HCT116 (cell line): Measurements from ENCODE around the gene PARD6G. TPM values are rescaled to one million over a fixed set of nuclear protein-coding genes. Genes with fewer than 3 reads are reported as not detected.

Experiments
- ATAC-seq: fragments of 200-7000 bp; cut with Tn5 transposase; 2 replicates; pipeline ENCODE4 v1.9.1; 2020; ENCODE audit warnings: mild to moderate bottlenecking, moderate library complexity
- BruUV-seq: library from RNA; stranded (reverse); fragments of 400-500 nt; replicated peaks from 2 replicates; lab custom pipeline; 2021; lab: Mats Ljungman, UMichigan
- CTCF ChIA-PET: fragments of 300-600 bp; sonication (Branson Sonifier 250); formaldehyde crosslinking; loops from one replicate; lab custom pipeline; 2021; ENCODE audit warnings: antibody characterized with exemption; lab: Charles Lee
- POLR2A ChIA-PET: fragments of 300-600, 350-600 bp; sonication (Branson Sonifier 250); formaldehyde crosslinking; loops from one replicate; lab custom pipeline; 2021; ENCODE audit warnings: antibody characterized with exemption; lab: Charles Lee
- RAD21 ChIA-PET, 2 experiments: fragments of 300-600 bp; sonication (Branson Sonifier 250); formaldehyde crosslinking; loops; one replicate each; lab custom pipeline; 2023; ENCODE audit warnings: low total read pairs in 2 of 2; ENCODE audit not compliant: uncharacterized antibody in 2 of 2, unreplicated experiment in 2 of 2, low non-redundant PET in 1 of 2; lab: Charles Lee
- DNase-seq: peaks from one replicate; pipeline ENCODE4 v3.0.0-alpha.2; 2010; ENCODE audit warnings: low read depth, low spot score
- H2AFZ ChIP-seq: fragments of 200-600 bp; shearing (Covaris generic), sonication (generic); 2 replicates; pipeline ENCODE4 v1.6.1; 2017; ENCODE audit warnings: low read depth, mixed run types, mixed read lengths, antibody characterized with exemption, low read length; ENCODE audit not compliant: poor library complexity, severe bottlenecking
- H3K27ac ChIP-seq: 2 replicates; pipeline ENCODE4 v1.5.1; 2012; ENCODE audit warnings: low read depth, low read length
- H3K27me3 ChIP-seq: fragments of 200-600 bp; sonication (generic); 2 replicates; pipeline ENCODE4 v1.6.1; 2016; ENCODE audit warnings: mixed run types, low read length, mixed read lengths; ENCODE audit not compliant: insufficient read depth
- H3K36me3 ChIP-seq, 2 experiments: fragments of 200-500 bp in 1 of 2; fragments of 200-600 bp in 1 of 2; sonication (Bioruptor generic) in 1 of 2; sonication (generic) in 1 of 2; 2 replicates each; pipeline versions ENCODE4 v1.5.1 to v1.6.1; 2014 to 2016; ENCODE audit warnings: low read length in 2 of 2, inconsistent platforms in 1 of 2, mixed read lengths in 1 of 2, mixed run types in 1 of 2; ENCODE audit not compliant: insufficient read depth in 2 of 2, control insufficient read depth in 1 of 2
- H3K4me1 ChIP-seq, 2 experiments: fragments of 200-600 bp in 1 of 2; sonication (generic) in 1 of 2; 2 replicates each; pipeline versions ENCODE4 v1.5.1 to v1.6.1; 2012 to 2017; ENCODE audit warnings: low read length in 2 of 2, inconsistent platforms in 1 of 2, mild to moderate bottlenecking in 1 of 2, mixed read lengths in 1 of 2, mixed run types in 1 of 2, moderate library complexity in 1 of 2; ENCODE audit not compliant: insufficient read depth in 2 of 2, control insufficient read depth in 1 of 2
- H3K4me2 ChIP-seq: fragments of 200-600 bp; sonication (generic); 2 replicates; pipeline ENCODE4 v1.6.1; 2017; ENCODE audit warnings: mixed run types, low read length, mixed read lengths
- H3K4me3 ChIP-seq, 2 experiments: fragments of 200-600 bp in 1 of 2; sonication (generic) in 1 of 2; replicated peaks in 1 of 2; 2 replicates each; pipeline ENCODE4 v1.5.1; 2011 to 2016; ENCODE audit warnings: low read length in 2 of 2, control low read depth in 1 of 2, low read depth in 1 of 2, mild to moderate bottlenecking in 1 of 2, mixed read lengths in 1 of 2, mixed run types in 1 of 2
- H3K79me2 ChIP-seq: fragments of 200-600 bp; sonication (generic); 2 replicates; pipeline ENCODE4 v1.6.1; 2017; ENCODE audit warnings: mild to moderate bottlenecking, mixed run types, low read length, moderate library complexity, mixed read lengths; ENCODE audit not compliant: insufficient read depth
- H3K9ac ChIP-seq: fragments of 200-600 bp; sonication (generic); 2 replicates; pipeline ENCODE4 v1.6.1; 2016; ENCODE audit warnings: low read length, mixed read lengths
- H3K9me2 ChIP-seq: fragments of 200-600 bp; sonication (generic), shearing (Covaris generic); 2 replicates; pipeline ENCODE4 v1.6.1; 2017; ENCODE audit warnings: mixed run types, mild to moderate bottlenecking, moderate library complexity; ENCODE audit not compliant: insufficient read depth
- H3K9me3 ChIP-seq, 2 experiments: fragments of 200-500 bp in 1 of 2; fragments of 200-600 bp in 1 of 2; sonication (Bioruptor generic) in 1 of 2; sonication (generic) in 1 of 2; 2 replicates each; pipeline ENCODE4 v1.6.1; 2014 to 2017; ENCODE audit warnings: low read length in 2 of 2, mixed read lengths in 2 of 2, inconsistent platforms in 1 of 2, low read depth in 1 of 2, mild to moderate bottlenecking in 1 of 2, mixed run types in 1 of 2, moderate library complexity in 1 of 2; ENCODE audit not compliant: control insufficient read depth in 1 of 2, insufficient read depth in 1 of 2
- H4K20me1 ChIP-seq: fragments of 200-600 bp; sonication (generic), shearing (Covaris generic); 2 replicates; pipeline ENCODE4 v1.6.1; 2017; ENCODE audit warnings: mixed run types, mild to moderate bottlenecking, moderate library complexity; ENCODE audit not compliant: insufficient read depth
- CEBPB ChIP-seq: IDR thresholded peaks from 2 replicates; pipeline ENCODE4 v1.6.1; 2012; ENCODE audit warnings: low read depth
- EGR1 ChIP-seq: IDR thresholded peaks from 2 replicates; pipeline ENCODE4 v1.6.1; 2012; ENCODE audit warnings: low read depth
- EZH2 ChIP-seq: fragments of 200-600 bp; sonication (generic); IDR thresholded peaks from 2 replicates; pipeline ENCODE4 v1.6.1; 2017; ENCODE audit warnings: antibody characterized with exemption, mixed run types
- FOSL1 ChIP-seq: IDR thresholded peaks from 2 replicates; pipeline ENCODE4 v1.6.1; 2012; ENCODE audit warnings: low read depth
- POLR2A ChIP-seq: IDR thresholded peaks from 2 replicates; pipeline ENCODE4 v1.7.0; 2011; ENCODE audit warnings: borderline replicate concordance; ENCODE audit not compliant: insufficient read depth, insufficient read length; ENCODE audit errors: extremely low read depth
- POLR2AphosphoS5 ChIP-seq: IDR thresholded peaks from 2 replicates; pipeline ENCODE4 v1.6.1; 2011; ENCODE audit warnings: mild to moderate bottlenecking, low read depth, low read length, moderate library complexity
- intact Hi-C: fragments of 100-400 bp; cut with micrococcal nuclease; formaldehyde crosslinking; loops from 2 replicates; pipeline ENCODE4 v1.10.0; 2022
- total RNA-seq: library from RNA; stranded (reverse); gene quantifications from one replicate; pipeline ENCODE4 v1.2.1, GENCODE V29; 2021; ENCODE audit not compliant: unreplicated experiment
- TF ChIP-seq, protein P1 (sequence below): IDR thresholded peaks from 2 replicates; pipeline ENCODE4 v1.6.1; 2011; ENCODE audit warnings: mild to moderate bottlenecking, low read length, moderate library complexity; ENCODE audit not compliant: insufficient replicate concordance; ENCODE audit errors: extremely low read depth
- TF ChIP-seq, protein P2 (sequence below): IDR thresholded peaks from 2 replicates; pipeline ENCODE4 v1.6.1; 2012
- TF ChIP-seq, protein P3 (sequence below), 3 experiments: fragments of 200-600 bp in 1 of 3; sonication (generic) in 1 of 3; IDR thresholded peaks in 2 of 3; conservative IDR thresholded peaks in 1 of 3; 2 replicates each; pipeline ENCODE4 v1.5.1; 2012 to 2017; ENCODE audit warnings: low read depth in 2 of 3, low read length in 2 of 3, antibody characterized with exemption in 1 of 3, borderline replicate concordance in 1 of 3, control low read depth in 1 of 3, mild to moderate bottlenecking in 1 of 3, mixed read lengths in 1 of 3, mixed run types in 1 of 3, moderate library complexity in 1 of 3; ENCODE audit not compliant: insufficient read depth in 1 of 3
- TF ChIP-seq, protein P4 (sequence below): IDR thresholded peaks from 2 replicates; pipeline ENCODE4 v1.6.1; 2012; ENCODE audit warnings: low read depth
- TF ChIP-seq, protein P5 (sequence below): IDR thresholded peaks from 2 replicates; pipeline ENCODE4 v1.6.1; 2012

The PARD6G gene
- total RNA-seq, 1 experiment from 2014 or later: 12.8 TPM

DNA sequence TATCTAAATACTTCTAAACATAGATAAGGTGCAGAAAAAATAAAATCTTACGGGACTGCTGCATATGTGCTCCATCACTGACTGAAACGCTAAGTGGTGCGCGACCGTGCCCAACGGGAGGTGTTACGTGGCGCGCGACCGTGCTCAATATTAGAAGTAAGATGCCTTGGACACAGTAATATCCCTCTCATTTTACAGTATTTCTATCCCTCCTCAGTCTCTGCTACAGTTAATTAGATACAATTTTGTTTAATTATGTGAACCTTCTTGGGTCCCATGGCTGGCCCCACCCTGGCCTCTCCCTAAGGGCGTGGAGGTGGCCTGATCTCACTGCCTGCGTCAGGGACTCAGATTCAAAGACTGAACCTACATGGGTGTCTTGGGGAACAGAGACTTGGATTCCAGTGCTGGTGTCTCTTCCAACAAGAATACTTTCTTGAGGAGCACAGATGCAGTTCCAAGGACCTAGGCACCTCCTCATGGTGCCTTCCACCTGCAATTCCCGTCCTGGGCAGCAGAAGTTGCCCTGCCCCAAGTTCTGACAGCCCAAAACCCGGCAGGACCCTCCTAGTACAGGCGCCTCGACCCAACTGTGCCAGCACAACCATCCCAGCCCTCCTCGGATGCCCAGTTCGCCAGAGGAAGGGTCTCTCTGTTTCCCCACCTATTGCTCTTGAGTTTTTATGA lies 59.2 kb downstream of the PARD6G start:
- Histone ChIP-seq H3K4me1 (no peaks in the 10 kb centered on the region), H3K4me3 (no peak overlapping the region), H2AFZ (no peak overlapping the region), H3K36me3 (no peaks in the 10 kb centered on the region), H3K79me2 (no peaks in the 10 kb centered on the region), H3K9me3 (no peaks in the 10 kb centered on the region), H3K27ac (no peak overlapping the region), H3K27me3 (no peaks in the 10 kb centered on the region), H4K20me1 (no peaks in the 10 kb centered on the region), H3K9ac (no peak overlapping the region)
- no TSS peak for BruUV-seq
- intact Hi-C loops: no loop called here
- CTCF ChIA-PET: no interaction called here
- POLR2A ChIA-PET: no interaction called here
- DNase-seq: no peak
- RAD21 ChIA-PET: no interaction called here
- no peak for ATAC-seq
- TF ChIP-seq, protein P1, sequence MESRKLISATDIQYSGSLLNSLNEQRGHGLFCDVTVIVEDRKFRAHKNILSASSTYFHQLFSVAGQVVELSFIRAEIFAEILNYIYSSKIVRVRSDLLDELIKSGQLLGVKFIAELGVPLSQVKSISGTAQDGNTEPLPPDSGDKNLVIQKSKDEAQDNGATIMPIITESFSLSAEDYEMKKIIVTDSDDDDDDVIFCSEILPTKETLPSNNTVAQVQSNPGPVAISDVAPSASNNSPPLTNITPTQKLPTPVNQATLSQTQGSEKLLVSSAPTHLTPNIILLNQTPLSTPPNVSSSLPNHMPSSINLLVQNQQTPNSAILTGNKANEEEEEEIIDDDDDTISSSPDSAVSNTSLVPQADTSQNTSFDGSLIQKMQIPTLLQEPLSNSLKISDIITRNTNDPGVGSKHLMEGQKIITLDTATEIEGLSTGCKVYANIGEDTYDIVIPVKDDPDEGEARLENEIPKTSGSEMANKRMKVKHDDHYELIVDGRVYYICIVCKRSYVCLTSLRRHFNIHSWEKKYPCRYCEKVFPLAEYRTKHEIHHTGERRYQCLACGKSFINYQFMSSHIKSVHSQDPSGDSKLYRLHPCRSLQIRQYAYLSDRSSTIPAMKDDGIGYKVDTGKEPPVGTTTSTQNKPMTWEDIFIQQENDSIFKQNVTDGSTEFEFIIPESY: no peak
- TF ChIP-seq, protein P2, sequence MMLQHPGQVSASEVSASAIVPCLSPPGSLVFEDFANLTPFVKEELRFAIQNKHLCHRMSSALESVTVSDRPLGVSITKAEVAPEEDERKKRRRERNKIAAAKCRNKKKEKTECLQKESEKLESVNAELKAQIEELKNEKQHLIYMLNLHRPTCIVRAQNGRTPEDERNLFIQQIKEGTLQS: no peak
- TF ChIP-seq CEBPB (no peak), EGR1 (no peak), FOSL1 (no peak), POLR2AphosphoS5 (no peak), POLR2A (no peak), EZH2 (no peak)
- TF ChIP-seq, protein P3, sequence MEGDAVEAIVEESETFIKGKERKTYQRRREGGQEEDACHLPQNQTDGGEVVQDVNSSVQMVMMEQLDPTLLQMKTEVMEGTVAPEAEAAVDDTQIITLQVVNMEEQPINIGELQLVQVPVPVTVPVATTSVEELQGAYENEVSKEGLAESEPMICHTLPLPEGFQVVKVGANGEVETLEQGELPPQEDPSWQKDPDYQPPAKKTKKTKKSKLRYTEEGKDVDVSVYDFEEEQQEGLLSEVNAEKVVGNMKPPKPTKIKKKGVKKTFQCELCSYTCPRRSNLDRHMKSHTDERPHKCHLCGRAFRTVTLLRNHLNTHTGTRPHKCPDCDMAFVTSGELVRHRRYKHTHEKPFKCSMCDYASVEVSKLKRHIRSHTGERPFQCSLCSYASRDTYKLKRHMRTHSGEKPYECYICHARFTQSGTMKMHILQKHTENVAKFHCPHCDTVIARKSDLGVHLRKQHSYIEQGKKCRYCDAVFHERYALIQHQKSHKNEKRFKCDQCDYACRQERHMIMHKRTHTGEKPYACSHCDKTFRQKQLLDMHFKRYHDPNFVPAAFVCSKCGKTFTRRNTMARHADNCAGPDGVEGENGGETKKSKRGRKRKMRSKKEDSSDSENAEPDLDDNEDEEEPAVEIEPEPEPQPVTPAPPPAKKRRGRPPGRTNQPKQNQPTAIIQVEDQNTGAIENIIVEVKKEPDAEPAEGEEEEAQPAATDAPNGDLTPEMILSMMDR (IDR thresholded peaks at IDR 0.05 in 2 of 3, conservative IDR thresholded peaks at IDR 0.05 in 1 of 3; ENCODE audit: borderline replicate concordance in 1 of 3, insufficient read depth in 1 of 3, low read depth in 2 of 3, low read length in 2 of 3): no peak
- TF ChIP-seq, protein P4, sequence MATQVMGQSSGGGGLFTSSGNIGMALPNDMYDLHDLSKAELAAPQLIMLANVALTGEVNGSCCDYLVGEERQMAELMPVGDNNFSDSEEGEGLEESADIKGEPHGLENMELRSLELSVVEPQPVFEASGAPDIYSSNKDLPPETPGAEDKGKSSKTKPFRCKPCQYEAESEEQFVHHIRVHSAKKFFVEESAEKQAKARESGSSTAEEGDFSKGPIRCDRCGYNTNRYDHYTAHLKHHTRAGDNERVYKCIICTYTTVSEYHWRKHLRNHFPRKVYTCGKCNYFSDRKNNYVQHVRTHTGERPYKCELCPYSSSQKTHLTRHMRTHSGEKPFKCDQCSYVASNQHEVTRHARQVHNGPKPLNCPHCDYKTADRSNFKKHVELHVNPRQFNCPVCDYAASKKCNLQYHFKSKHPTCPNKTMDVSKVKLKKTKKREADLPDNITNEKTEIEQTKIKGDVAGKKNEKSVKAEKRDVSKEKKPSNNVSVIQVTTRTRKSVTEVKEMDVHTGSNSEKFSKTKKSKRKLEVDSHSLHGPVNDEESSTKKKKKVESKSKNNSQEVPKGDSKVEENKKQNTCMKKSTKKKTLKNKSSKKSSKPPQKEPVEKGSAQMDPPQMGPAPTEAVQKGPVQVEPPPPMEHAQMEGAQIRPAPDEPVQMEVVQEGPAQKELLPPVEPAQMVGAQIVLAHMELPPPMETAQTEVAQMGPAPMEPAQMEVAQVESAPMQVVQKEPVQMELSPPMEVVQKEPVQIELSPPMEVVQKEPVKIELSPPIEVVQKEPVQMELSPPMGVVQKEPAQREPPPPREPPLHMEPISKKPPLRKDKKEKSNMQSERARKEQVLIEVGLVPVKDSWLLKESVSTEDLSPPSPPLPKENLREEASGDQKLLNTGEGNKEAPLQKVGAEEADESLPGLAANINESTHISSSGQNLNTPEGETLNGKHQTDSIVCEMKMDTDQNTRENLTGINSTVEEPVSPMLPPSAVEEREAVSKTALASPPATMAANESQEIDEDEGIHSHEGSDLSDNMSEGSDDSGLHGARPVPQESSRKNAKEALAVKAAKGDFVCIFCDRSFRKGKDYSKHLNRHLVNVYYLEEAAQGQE: no peak
- TF ChIP-seq, protein P5, sequence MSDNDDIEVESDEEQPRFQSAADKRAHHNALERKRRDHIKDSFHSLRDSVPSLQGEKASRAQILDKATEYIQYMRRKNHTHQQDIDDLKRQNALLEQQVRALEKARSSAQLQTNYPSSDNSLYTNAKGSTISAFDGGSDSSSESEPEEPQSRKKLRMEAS: no peak
- TF ChIP-seq, all 23 proteins: peak for 0
- no peak overlapping the region for H3K4me2 ChIP-seq
- no peaks in the 10 kb centered on the region for H3K9me2 ChIP-seq
